ENCODE measurements around the gene ZNRF1.

The ZNRF1 gene

GRCh38 chr16:75097191-75097761, 98.5 kb downstream of the ZNRF1 start:
- in situ Hi-C loops (cut with HindIII; ENCODE audit: low pct_unique_long_range_greater_than_20kb, low sequenced_read_pairs), result no loop called here

GRCh38 chr16:75097941-75098901, 99.4 kb downstream of the ZNRF1 start:
- no peak for TF ChIP-seq JUND (IDR thresholded peaks at IDR 0.05; ENCODE audit: low read depth)
- DNase-seq (ENCODE audit: low read depth in 1 of 2, low spot score in 1 of 2), result no peak
- in situ Hi-C loops (cut with HindIII; ENCODE audit: low pct_unique_long_range_greater_than_20kb, low sequenced_read_pairs), result no loop called here

More at GRCh38 chr16:75097191-75097761, 98.5 kb downstream of the ZNRF1 start:
- DNase-seq (ENCODE audit: low read depth in 1 of 2, low spot score in 1 of 2), result no peak
- no peak for TF ChIP-seq JUND (IDR thresholded peaks at IDR 0.05; ENCODE audit: low read depth)

- TF ChIP-seq JUND (IDR thresholded peaks at IDR 0.05; ENCODE audit: low read depth), result no peak
- DNase-seq (ENCODE audit: low read depth in 1 of 2, low spot score in 1 of 2), result peak in 1 of 2 experiments; percentile 42
- in situ Hi-C loops (cut with HindIII; ENCODE audit: low pct_unique_long_range_greater_than_20kb, low sequenced_read_pairs), result no loop called here
These were observed 100.3 kb downstream of the ZNRF1 start for GRCh38 chr16:75099075-75099667.

- no peak for TF ChIP-seq JUND (IDR thresholded peaks at IDR 0.05; ENCODE audit: low read depth)
- in situ Hi-C loops (cut with HindIII; ENCODE audit: low pct_unique_long_range_greater_than_20kb, low sequenced_read_pairs), result no loop called here
- DNase-seq (ENCODE audit: low read depth in 1 of 2, low spot score in 1 of 2), result no peak
These were observed 101.1 kb downstream of the ZNRF1 start for GRCh38 chr16:75099738-75100602.

GRCh38 chr16:75100603-75100990, 101.8 kb downstream of the ZNRF1 start:
- DNase-seq (ENCODE audit: low read depth in 1 of 2, low spot score in 1 of 2), result no peak
- TF ChIP-seq JUND (IDR thresholded peaks at IDR 0.05; ENCODE audit: low read depth), result no peak
- in situ Hi-C loops (cut with HindIII; ENCODE audit: low pct_unique_long_range_greater_than_20kb, low sequenced_read_pairs), result no loop called here

GRCh38 chr16:75101635-75102034, 102.8 kb downstream of the ZNRF1 start:
- DNase-seq (ENCODE audit: low read depth in 1 of 2, low spot score in 1 of 2), result no peak
- in situ Hi-C loops (cut with HindIII; ENCODE audit: low pct_unique_long_range_greater_than_20kb, low sequenced_read_pairs), result no loop called here
- no peak for TF ChIP-seq JUND (IDR thresholded peaks at IDR 0.05; ENCODE audit: low read depth)

- TF ChIP-seq JUND (IDR thresholded peaks at IDR 0.05; ENCODE audit: low read depth), result no peak
- in situ Hi-C loops (cut with HindIII; ENCODE audit: low pct_unique_long_range_greater_than_20kb, low sequenced_read_pairs), result no loop called here
- no peak for DNase-seq (ENCODE audit: low read depth in 1 of 2, low spot score in 1 of 2)
These were observed 103.8 kb downstream of the ZNRF1 start for GRCh38 chr16:75102595-75102994.

GRCh38 chr16:75103994-75104393, 105.2 kb downstream of the ZNRF1 start:
- in situ Hi-C loops (cut with HindIII; ENCODE audit: low pct_unique_long_range_greater_than_20kb, low sequenced_read_pairs), result no loop called here
- no peak for DNase-seq (ENCODE audit: low read depth in 1 of 2, low spot score in 1 of 2)
- no peak for TF ChIP-seq JUND (IDR thresholded peaks at IDR 0.05; ENCODE audit: low read depth)

- TF ChIP-seq JUND (IDR thresholded peaks at IDR 0.05; ENCODE audit: low read depth), result no peak
- in situ Hi-C loops (cut with HindIII; ENCODE audit: low pct_unique_long_range_greater_than_20kb, low sequenced_read_pairs), result no loop called here
- DNase-seq (ENCODE audit: low read depth in 1 of 2, low spot score in 1 of 2), result no peak
These were observed 106.0 kb downstream of the ZNRF1 start for GRCh38 chr16:75104836-75105235.

GRCh38 chr16:75105306-75106061, 106.7 kb downstream of the ZNRF1 start:
- no peak for DNase-seq (ENCODE audit: low read depth in 1 of 2, low spot score in 1 of 2)
- TF ChIP-seq JUND (IDR thresholded peaks at IDR 0.05; ENCODE audit: low read depth), result no peak
- in situ Hi-C loops (cut with HindIII; ENCODE audit: low pct_unique_long_range_greater_than_20kb, low sequenced_read_pairs), result no loop called here

- in situ Hi-C loops (cut with HindIII; ENCODE audit: low pct_unique_long_range_greater_than_20kb, low sequenced_read_pairs), result no loop called here
- DNase-seq (ENCODE audit: low read depth in 1 of 2, low spot score in 1 of 2), result no peak
- no peak for TF ChIP-seq JUND (IDR thresholded peaks at IDR 0.05; ENCODE audit: low read depth)
These were observed 107.8 kb downstream of the ZNRF1 start for GRCh38 chr16:75106351-75107274.

Measured in T47D (cell line).